SKM-1 treated with dmso at 0.1 percent for 144 hours (cell line): ENCODE results near the gene FAM20A.

Experiments
- DNase-seq: peaks from one replicate; lab custom pipeline; 2025; ENCODE audit not compliant: unreplicated experiment; lab: John Stamatoyannopoulos, UW

Gene FAM20A

DNA sequence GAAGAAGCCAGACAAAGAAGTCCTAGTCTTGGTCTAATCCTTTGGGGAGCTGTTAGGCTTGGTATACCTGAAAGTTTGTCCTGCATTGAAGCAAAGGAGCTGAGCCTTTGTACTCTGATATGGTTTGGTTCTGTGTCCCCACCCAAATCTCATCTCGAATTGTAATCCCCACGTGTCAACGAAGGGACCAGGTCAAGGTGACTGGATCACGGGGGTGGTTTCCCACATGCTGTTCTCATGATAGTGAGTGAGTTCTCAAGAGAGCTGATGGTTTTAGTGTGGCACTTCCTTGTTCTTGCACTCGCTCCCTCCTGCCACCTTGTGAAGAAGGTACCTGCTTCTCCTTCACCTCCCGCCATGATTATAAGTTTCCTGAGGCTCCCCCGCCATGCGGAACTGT is 33.6 kb downstream of the FAM20A start:
- DNase-seq = no peak

GRCh38 chr17:68567035-68567434 is 34.1 kb downstream of the FAM20A start:
- DNase-seq = no peak

DNA sequence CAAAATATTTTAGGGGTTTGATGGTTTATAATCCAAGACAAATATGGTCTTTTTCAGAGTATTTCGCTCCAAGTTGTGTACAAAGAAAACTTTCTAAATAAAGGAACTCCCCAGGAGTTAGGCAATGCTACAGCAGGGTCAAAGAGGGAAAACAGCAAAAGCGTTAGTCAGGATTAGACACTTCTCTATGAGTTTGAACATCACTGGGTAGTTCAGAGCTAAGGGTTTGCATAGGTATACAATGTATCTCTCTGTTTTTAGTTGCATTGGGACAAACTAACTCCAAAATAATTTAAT is 34.8 kb downstream of the FAM20A start:
- DNase-seq = no peak

DNA sequence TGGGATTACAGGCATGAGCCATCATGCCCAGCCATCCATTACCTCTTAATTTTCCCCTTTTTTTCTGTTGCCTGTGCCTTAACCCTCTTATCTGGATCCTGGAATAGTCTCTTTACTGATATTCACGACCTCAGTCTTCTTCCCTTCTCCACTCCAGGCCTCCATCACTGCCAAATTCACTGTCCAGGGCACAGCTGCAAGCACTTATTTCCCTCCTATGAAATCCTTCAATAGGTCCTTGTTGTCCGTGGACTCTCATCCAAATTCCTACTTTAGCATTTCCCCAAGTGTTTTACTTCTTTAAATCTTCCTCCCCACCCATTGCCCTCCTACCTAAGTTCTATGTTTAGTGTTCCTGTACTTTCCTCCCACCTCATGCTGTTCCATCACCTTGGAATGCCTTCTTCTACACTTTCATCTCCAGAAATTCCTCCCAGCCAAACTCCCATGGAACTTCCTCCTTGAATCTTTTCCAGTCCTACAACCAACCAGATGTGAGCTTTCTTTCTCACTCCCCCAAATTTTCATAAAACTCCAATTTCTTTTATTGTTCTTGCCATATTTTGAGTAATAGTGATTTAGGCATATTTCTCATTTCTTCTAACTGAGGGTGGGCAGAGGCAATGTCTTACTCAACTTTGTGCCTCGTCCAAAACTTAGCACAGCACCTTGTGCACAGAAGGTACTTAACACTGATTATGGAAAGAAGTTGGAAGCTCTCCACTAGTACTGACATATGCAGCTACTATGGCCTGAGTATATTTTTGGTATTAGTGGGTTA is 35.3 kb downstream of the FAM20A start:
- no peak for DNase-seq

DNA sequence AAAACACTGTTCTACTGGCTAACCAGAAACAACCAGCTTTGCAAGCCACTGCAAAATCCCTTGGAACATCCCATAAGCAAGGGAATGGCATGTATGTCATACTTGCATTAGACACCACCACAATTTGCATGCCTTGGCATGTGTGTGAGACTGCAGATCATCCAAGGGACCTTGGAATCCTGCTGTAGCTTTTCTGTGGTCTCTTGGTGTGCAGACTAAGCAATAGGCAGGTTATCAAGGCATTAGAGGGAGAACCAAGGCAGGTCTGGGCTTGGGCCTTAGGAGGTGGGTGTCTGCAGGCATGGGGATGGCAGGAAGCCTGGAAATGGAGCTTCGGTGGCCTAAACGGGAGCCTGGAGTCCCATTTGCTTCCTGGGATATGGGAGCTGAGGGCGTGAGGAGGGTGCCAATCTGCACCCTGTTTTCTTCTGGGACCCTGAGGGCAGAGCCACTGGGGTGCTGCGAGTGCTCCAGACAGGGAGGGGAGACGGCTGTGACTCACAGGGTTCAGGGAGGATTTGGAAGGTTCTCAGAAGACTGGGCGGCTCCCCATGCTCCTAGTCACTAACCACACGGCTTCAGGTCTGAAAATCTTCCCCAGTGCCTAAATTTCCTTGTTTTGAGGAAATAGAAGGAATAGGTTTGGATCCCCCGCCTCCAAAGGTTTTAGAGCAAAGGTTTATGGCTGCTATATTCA is 36.6 kb downstream of the FAM20A start:
- DNase-seq = no peak

DNA sequence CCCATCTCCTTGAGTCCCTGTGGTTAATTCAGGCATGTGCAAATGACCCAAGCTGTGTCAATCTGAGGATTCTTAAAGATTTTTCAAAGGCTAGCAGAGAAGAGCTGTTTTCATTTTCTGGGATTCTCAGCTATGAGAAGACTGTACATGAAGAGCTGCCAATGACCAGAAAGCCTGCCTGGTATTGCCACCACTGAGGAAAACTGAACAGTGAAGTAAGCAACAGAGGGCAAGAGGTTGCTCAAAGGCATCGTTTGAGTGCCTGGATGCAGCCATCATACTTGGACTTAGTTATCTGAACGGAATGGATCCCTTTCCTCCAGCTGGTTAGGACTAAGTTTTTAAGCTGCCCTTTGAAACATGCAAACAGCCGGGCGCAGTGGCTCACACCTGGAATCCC is 38.4 kb downstream of the FAM20A start:
- DNase-seq = no peak

- no peak for DNase-seq
Observed at GRCh38 chr17:68560966-68561720, 40.0 kb downstream of the FAM20A start.

- DNase-seq = no peak
Observed at GRCh38 chr17:68559316-68559715, 41.9 kb downstream of the FAM20A start.

GRCh38 chr17:68556551-68556950 is 44.6 kb downstream of the FAM20A start:
- no peak for DNase-seq

DNA sequence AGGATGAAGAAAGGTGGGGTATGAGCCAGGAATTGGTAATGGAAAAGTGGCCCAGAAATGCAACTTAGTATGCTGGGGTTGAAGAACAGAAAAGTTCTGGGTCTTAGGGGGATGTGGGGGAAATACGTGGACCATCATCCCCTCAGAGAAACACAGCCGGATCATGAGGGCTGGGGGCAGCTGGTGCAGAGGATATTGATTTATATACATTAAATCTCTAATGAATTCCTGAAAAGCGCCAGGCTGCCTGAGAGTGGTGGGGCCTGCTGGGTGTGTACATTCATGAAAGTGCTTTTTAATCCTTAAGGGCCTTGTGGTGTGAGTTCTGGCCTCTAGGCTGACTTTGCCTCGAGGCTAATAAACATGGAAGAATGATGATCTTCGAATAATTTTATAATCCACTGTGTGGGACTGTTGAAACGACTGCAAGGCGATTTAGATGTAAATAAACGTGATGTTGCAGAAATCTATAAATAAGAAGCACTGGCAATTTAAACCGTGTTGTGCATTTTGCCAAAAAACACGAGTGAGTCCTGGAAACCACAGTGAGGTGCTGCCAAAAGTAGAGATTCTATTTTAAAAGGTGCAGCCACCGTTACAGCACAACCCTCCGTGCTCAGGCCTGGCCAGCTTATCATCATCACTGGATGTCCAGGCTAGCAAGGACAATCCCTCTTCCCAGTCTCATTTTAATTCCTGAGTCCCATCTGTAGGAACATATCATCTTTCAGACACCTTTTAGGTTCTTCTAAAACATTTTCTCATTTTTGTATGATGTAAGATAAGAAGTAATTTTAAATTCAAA is 56.9 kb downstream of the FAM20A start:
- DNase-seq = no peak

DNA sequence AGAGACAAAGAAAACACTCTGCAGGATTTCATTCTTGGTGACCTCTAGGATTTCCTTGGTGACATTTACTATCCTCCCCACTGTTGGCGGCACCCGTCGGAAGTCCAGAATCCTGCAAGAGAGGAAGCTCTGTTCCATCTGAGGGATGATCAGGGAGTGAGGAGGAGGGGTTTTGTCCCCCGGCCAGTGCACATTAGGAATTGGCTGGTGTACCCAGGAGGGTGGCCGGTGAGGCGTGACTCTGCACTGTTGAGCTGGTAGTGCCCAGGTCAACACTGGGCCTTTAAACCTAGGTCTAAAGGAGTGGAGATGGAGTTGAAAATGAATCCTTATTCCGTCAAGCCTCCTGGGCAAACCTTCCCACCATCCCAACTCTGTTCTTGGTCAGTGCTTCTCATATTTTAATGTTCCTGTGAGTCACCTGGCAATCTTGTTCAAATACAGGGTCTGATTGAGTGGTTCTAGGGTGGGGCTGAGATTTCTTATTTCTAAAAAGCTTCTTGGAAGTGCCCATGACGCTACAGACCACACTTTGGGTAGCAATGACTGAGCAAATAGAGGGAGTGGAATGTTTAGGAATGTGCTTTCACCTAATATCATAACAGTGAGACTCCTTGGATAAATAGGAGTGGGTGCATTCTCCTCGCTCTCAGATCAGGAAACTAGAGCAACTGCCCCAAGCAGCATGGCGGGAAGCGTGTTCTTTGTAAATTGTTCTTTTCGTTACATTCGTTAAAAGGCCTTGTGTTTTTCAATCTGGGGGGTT is 58.3 kb downstream of the FAM20A start:
- DNase-seq = no peak

GRCh38 chr17:68541816-68542215 is 59.4 kb downstream of the FAM20A start:
- DNase-seq = no peak

GRCh38 chr17:68540981-68541380 is 60.2 kb downstream of the FAM20A start:
- no peak for DNase-seq

DNA sequence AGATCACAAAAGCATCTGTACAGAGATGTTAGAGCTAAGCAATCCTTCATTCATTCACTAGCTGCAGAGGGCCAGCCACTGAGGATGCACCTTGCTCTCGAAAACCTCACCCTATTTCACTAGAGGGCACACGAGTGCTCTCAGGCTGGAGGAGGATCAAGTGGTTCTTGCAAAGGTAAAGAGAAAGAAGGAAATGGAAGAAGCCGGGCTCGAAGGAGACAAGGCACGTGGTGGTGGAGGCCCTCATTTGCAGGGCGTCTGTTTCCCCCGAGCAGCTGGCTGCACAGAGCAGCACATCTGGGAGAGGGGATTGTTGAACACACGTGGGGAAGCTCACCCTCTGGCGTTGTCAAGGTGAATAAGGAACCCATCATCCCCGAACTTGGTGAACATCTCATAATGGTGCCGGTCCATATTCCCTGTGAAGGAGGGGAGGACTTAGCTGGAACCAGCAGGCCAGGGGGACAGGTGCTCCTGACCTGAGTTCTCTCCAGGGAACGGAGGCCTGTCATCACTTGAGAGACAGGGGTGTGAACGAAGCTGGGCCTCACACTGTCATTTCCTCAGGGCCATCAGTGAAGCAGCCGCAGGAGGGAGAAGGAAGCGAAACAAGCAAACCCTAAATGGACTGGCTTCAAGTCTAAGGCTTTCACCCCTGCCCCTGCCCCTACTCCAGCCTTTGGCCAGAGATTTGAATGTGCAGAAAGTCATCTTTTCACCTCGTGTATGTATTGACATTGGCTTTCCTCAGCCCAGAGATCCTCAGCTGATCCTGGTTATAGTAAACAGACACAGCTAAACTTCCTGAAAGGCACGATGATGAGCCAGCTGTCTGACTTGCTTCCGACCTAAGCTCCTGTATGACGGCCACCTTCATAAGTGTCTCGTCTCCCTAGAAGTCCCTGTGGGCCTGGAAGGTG is 61.4 kb downstream of the FAM20A start:
- DNase-seq = no peak

DNA sequence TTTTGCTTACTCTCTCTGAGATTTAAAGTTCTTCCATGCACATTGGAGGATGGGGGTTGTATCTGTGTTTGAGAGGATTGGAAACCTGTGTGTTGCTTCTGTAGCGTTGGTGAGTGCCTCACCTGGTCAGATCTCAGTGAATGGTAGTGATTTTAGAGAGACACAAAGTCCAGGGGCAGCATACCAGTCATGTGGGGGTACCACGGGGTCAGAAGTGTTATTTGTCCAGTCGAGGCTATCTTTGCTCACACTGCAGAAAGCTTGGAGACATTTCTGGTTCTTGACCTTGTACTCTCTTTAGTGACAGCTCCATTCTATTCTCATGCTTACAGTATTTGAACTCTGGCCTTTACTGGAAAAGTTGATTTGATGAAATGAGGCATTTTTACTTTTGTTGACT is 65.2 kb downstream of the FAM20A start:
- DNase-seq = no peak

- no peak for DNase-seq
Observed at GRCh38 chr17:68534695-68535088, 66.5 kb downstream of the FAM20A start.

GRCh38 chr17:68533887-68534694 is 67.1 kb downstream of the FAM20A start:
- no peak for DNase-seq

DNA sequence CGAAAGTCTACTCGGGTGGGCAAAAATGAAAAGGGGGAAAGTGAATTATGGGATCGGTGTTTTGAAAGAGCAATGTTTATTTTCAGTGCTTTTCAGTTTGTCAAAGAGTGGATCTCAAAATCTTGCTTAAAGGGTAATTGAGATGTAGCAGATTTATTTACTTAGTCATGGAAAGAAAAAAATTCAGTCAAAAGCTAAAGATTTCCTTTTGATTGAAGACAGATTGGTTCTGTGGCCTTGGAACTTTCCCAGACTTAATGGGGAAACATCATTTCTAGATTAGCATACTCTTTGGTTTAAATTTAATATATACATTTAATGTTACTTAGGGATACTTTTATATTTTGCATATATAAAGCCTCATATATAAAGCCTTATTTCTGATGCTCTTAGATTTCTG is 68.3 kb downstream of the FAM20A start:
- DNase-seq = no peak

DNA sequence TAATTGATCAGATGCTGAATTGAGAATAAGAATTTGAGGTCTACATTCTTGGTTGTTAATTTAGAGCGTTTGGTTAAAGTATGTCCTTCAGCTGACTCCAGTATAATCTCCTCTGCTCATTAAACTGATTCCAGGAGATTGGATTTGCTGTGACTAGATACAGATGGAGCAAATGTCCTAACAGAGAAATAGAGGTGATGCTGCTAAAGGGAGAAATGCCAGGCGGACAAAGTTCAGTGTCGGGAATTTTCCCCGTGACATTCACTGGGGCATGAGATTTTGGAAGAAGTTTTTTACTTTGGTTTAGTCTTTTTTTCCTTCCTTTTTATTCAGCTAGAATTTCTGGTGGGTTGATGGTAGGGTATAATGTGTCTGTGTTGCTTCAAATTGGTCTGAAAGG is 69.9 kb downstream of the FAM20A start:
- no peak for DNase-seq
